ENCODE measurements around the gene RTP2.

DNA sequence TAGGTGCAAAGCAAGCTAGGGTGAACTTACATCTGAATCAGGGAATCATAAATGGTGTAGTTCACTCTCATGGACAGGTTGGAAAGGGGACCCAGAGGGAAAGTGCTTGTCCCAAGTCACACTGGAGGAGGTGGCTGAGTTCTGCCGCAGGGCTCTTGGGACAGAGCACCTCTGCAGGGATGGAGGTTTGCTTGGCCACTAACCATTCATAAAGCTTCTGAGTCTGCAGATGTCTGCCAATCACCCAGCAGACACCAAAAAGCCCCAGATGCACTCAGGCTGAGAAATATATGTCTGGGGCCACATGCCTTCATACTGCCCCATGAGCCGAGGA is 17.9 kb upstream of the RTP2 start:
- TF ChIP-seq, protein P1, sequence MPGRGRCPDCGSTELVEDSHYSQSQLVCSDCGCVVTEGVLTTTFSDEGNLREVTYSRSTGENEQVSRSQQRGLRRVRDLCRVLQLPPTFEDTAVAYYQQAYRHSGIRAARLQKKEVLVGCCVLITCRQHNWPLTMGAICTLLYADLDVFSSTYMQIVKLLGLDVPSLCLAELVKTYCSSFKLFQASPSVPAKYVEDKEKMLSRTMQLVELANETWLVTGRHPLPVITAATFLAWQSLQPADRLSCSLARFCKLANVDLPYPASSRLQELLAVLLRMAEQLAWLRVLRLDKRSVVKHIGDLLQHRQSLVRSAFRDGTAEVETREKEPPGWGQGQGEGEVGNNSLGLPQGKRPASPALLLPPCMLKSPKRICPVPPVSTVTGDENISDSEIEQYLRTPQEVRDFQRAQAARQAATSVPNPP (IDR thresholded peaks at IDR 0.05; ENCODE audit: borderline replicate concordance, insufficient read depth, insufficient read length) = no peak
- TF ChIP-seq, protein P2, sequence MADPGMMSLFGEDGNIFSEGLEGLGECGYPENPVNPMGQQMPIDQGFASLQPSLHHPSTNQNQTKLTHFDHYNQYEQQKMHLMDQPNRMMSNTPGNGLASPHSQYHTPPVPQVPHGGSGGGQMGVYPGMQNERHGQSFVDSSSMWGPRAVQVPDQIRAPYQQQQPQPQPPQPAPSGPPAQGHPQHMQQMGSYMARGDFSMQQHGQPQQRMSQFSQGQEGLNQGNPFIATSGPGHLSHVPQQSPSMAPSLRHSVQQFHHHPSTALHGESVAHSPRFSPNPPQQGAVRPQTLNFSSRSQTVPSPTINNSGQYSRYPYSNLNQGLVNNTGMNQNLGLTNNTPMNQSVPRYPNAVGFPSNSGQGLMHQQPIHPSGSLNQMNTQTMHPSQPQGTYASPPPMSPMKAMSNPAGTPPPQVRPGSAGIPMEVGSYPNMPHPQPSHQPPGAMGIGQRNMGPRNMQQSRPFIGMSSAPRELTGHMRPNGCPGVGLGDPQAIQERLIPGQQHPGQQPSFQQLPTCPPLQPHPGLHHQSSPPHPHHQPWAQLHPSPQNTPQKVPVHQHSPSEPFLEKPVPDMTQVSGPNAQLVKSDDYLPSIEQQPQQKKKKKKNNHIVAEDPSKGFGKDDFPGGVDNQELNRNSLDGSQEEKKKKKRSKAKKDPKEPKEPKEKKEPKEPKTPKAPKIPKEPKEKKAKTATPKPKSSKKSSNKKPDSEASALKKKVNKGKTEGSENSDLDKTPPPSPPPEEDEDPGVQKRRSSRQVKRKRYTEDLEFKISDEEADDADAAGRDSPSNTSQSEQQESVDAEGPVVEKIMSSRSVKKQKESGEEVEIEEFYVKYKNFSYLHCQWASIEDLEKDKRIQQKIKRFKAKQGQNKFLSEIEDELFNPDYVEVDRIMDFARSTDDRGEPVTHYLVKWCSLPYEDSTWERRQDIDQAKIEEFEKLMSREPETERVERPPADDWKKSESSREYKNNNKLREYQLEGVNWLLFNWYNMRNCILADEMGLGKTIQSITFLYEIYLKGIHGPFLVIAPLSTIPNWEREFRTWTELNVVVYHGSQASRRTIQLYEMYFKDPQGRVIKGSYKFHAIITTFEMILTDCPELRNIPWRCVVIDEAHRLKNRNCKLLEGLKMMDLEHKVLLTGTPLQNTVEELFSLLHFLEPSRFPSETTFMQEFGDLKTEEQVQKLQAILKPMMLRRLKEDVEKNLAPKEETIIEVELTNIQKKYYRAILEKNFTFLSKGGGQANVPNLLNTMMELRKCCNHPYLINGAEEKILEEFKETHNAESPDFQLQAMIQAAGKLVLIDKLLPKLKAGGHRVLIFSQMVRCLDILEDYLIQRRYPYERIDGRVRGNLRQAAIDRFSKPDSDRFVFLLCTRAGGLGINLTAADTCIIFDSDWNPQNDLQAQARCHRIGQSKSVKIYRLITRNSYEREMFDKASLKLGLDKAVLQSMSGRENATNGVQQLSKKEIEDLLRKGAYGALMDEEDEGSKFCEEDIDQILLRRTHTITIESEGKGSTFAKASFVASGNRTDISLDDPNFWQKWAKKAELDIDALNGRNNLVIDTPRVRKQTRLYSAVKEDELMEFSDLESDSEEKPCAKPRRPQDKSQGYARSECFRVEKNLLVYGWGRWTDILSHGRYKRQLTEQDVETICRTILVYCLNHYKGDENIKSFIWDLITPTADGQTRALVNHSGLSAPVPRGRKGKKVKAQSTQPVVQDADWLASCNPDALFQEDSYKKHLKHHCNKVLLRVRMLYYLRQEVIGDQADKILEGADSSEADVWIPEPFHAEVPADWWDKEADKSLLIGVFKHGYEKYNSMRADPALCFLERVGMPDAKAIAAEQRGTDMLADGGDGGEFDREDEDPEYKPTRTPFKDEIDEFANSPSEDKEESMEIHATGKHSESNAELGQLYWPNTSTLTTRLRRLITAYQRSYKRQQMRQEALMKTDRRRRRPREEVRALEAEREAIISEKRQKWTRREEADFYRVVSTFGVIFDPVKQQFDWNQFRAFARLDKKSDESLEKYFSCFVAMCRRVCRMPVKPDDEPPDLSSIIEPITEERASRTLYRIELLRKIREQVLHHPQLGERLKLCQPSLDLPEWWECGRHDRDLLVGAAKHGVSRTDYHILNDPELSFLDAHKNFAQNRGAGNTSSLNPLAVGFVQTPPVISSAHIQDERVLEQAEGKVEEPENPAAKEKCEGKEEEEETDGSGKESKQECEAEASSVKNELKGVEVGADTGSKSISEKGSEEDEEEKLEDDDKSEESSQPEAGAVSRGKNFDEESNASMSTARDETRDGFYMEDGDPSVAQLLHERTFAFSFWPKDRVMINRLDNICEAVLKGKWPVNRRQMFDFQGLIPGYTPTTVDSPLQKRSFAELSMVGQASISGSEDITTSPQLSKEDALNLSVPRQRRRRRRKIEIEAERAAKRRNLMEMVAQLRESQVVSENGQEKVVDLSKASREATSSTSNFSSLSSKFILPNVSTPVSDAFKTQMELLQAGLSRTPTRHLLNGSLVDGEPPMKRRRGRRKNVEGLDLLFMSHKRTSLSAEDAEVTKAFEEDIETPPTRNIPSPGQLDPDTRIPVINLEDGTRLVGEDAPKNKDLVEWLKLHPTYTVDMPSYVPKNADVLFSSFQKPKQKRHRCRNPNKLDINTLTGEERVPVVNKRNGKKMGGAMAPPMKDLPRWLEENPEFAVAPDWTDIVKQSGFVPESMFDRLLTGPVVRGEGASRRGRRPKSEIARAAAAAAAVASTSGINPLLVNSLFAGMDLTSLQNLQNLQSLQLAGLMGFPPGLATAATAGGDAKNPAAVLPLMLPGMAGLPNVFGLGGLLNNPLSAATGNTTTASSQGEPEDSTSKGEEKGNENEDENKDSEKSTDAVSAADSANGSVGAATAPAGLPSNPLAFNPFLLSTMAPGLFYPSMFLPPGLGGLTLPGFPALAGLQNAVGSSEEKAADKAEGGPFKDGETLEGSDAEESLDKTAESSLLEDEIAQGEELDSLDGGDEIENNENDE (IDR thresholded peaks at IDR 0.05; ENCODE audit: low read depth, low read length) = no peak
- TF ChIP-seq, protein P3, sequence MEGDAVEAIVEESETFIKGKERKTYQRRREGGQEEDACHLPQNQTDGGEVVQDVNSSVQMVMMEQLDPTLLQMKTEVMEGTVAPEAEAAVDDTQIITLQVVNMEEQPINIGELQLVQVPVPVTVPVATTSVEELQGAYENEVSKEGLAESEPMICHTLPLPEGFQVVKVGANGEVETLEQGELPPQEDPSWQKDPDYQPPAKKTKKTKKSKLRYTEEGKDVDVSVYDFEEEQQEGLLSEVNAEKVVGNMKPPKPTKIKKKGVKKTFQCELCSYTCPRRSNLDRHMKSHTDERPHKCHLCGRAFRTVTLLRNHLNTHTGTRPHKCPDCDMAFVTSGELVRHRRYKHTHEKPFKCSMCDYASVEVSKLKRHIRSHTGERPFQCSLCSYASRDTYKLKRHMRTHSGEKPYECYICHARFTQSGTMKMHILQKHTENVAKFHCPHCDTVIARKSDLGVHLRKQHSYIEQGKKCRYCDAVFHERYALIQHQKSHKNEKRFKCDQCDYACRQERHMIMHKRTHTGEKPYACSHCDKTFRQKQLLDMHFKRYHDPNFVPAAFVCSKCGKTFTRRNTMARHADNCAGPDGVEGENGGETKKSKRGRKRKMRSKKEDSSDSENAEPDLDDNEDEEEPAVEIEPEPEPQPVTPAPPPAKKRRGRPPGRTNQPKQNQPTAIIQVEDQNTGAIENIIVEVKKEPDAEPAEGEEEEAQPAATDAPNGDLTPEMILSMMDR (IDR thresholded peaks at IDR 0.05 in 2 of 3, conservative IDR thresholded peaks at IDR 0.05 in 1 of 3; ENCODE audit: insufficient read depth in 2 of 3, low read depth in 1 of 3, low read length in 3 of 3) = no peak
- TF ChIP-seq ZNF644 (tag; IDR thresholded peaks at IDR 0.05; ENCODE audit: low read depth) (no peak), EZH2 (IDR thresholded peaks at IDR 0.05; ENCODE audit: borderline replicate concordance, low read depth, low read length) (no peak), ZSCAN29 (IDR thresholded peaks at IDR 0.05) (no peak), ZNF707 (CRISPR knock-in tag; conservative IDR thresholded peaks at IDR 0.05) (no peak), BCL6 (CRISPR knock-in tag; IDR thresholded peaks at IDR 0.05) (no peak), ZNF347 (CRISPR knock-in tag; IDR thresholded peaks at IDR 0.05; ENCODE audit: low read depth) (no peak), EHMT2 (IDR thresholded peaks at IDR 0.05) (no peak)
- TF ChIP-seq, protein P4, sequence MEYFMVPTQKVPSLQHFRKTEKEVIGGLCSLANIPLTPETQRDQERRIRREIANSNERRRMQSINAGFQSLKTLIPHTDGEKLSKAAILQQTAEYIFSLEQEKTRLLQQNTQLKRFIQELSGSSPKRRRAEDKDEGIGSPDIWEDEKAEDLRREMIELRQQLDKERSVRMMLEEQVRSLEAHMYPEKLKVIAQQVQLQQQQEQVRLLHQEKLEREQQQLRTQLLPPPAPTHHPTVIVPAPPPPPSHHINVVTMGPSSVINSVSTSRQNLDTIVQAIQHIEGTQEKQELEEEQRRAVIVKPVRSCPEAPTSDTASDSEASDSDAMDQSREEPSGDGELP (CRISPR knock-in tag; IDR thresholded peaks at IDR 0.05; ENCODE audit: borderline replicate concordance) = no peak
- TF ChIP-seq, protein P5, sequence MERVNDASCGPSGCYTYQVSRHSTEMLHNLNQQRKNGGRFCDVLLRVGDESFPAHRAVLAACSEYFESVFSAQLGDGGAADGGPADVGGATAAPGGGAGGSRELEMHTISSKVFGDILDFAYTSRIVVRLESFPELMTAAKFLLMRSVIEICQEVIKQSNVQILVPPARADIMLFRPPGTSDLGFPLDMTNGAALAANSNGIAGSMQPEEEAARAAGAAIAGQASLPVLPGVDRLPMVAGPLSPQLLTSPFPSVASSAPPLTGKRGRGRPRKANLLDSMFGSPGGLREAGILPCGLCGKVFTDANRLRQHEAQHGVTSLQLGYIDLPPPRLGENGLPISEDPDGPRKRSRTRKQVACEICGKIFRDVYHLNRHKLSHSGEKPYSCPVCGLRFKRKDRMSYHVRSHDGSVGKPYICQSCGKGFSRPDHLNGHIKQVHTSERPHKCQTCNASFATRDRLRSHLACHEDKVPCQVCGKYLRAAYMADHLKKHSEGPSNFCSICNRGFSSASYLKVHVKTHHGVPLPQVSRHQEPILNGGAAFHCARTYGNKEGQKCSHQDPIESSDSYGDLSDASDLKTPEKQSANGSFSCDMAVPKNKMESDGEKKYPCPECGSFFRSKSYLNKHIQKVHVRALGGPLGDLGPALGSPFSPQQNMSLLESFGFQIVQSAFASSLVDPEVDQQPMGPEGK (CRISPR knock-in tag; IDR thresholded peaks at IDR 0.05; ENCODE audit: borderline replicate concordance) = no peak
- TF ChIP-seq, protein P6, sequence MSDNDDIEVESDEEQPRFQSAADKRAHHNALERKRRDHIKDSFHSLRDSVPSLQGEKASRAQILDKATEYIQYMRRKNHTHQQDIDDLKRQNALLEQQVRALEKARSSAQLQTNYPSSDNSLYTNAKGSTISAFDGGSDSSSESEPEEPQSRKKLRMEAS (CRISPR knock-in tag; IDR thresholded peaks at IDR 0.05) = no peak
- TF ChIP-seq, protein P7, sequence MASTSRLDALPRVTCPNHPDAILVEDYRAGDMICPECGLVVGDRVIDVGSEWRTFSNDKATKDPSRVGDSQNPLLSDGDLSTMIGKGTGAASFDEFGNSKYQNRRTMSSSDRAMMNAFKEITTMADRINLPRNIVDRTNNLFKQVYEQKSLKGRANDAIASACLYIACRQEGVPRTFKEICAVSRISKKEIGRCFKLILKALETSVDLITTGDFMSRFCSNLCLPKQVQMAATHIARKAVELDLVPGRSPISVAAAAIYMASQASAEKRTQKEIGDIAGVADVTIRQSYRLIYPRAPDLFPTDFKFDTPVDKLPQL (IDR thresholded peaks at IDR 0.05; ENCODE audit: extremely low read depth, insufficient read length) = no peak

Measured in K562 (cell line).